Embryonic facial prominence (tissue), 1 donor: ENCODE results near the gene C2CD5.
"Not testable (repeated sequence)": the region's sequence is repeated elsewhere in the genome, so short reads cannot be mapped to it uniquely, and the experiment has no call there.

Source experiments
- DNase-seq: peaks from one replicate; pipeline ENCODE4 v3.0.0-alpha.2; 2016; ENCODE audit errors: extremely low spot score

C2CD5 gene

GRCh38 chr12:22477894-22478287 is 66.5 kb downstream of the C2CD5 start:
- DNase-seq, result no peak

GRCh38 chr12:22477166-22477893 is 67.0 kb downstream of the C2CD5 start:
- DNase-seq, result no peak

GRCh38 chr12:22476133-22476532 is 68.2 kb downstream of the C2CD5 start:
- no peak for DNase-seq

GRCh38 chr12:22474970-22475720 is 69.2 kb downstream of the C2CD5 start:
- DNase-seq, result no peak

GRCh38 chr12:22473212-22473611 is 71.1 kb downstream of the C2CD5 start:
- DNase-seq, result no peak

GRCh38 chr12:22467190-22467589 is 77.2 kb downstream of the C2CD5 start:
- DNase-seq, result no peak

- no peak for DNase-seq
Observed at GRCh38 chr12:22463306-22463705, 81.0 kb downstream of the C2CD5 start.

GRCh38 chr12:22461786-22462185 is 82.6 kb downstream of the C2CD5 start:
- no peak for DNase-seq

- no peak for DNase-seq
Observed at GRCh38 chr12:22459838-22460490, 84.4 kb downstream of the C2CD5 start.

- DNase-seq, result no peak
Observed at GRCh38 chr12:22458298-22458937, 85.9 kb downstream of the C2CD5 start.

- DNase-seq, result no peak
Observed at GRCh38 chr12:22457085-22457484, 87.3 kb downstream of the C2CD5 start.

GRCh38 chr12:22453511-22453910 is 90.8 kb downstream of the C2CD5 start:
- no peak for DNase-seq

- DNase-seq, result no peak
Observed at GRCh38 chr12:22447223-22447622, 97.1 kb downstream of the C2CD5 start.

- not testable (repeated sequence) for DNase-seq
Observed at GRCh38 chr12:22444317-22444665, 100.1 kb downstream of the C2CD5 start.

- DNase-seq, result peak; percentile 60
Observed at GRCh38 chr12:22443379-22444316, 100.7 kb downstream of the C2CD5 start.

- DNase-seq, result no peak
Observed at GRCh38 chr12:22437031-22437806, 107.1 kb downstream of the C2CD5 start.

- DNase-seq, result no peak
Observed at GRCh38 chr12:22435583-22435982, 108.8 kb downstream of the C2CD5 start.

- DNase-seq, result no peak
Observed at GRCh38 chr12:22431693-22432251, 112.6 kb downstream of the C2CD5 start.

- DNase-seq, result no peak
Observed at GRCh38 chr12:22416801-22417200, 127.5 kb downstream of the C2CD5 start.
